ENCODE data around the gene ARHGAP10.

DNA sequence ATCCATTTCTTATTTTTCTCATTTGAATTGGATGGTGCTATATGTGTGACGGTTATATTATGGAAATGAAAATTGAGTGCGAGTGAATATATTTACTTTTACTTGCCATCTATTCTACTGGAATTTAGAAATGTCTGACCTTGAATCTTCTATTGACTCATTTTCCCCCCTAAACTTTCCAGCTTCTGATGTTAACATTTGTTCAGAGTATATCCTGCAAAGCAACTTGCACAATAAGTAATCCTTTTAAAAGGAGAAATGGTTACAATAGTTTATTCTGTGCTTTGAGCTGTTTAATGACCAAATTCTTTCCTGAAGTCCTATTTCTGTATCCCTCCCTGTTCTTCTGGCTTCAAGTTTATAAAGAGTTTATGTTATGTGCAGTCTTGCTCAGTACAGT lies 116.7 kb downstream of the ARHGAP10 start:
- no peak for TF ChIP-seq POLR2A (IDR thresholded peaks at IDR 0.05)
- TF ChIP-seq, protein P1, sequence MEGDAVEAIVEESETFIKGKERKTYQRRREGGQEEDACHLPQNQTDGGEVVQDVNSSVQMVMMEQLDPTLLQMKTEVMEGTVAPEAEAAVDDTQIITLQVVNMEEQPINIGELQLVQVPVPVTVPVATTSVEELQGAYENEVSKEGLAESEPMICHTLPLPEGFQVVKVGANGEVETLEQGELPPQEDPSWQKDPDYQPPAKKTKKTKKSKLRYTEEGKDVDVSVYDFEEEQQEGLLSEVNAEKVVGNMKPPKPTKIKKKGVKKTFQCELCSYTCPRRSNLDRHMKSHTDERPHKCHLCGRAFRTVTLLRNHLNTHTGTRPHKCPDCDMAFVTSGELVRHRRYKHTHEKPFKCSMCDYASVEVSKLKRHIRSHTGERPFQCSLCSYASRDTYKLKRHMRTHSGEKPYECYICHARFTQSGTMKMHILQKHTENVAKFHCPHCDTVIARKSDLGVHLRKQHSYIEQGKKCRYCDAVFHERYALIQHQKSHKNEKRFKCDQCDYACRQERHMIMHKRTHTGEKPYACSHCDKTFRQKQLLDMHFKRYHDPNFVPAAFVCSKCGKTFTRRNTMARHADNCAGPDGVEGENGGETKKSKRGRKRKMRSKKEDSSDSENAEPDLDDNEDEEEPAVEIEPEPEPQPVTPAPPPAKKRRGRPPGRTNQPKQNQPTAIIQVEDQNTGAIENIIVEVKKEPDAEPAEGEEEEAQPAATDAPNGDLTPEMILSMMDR (IDR thresholded peaks at IDR 0.05), result no peak
- TF ChIP-seq POLR2AphosphoS5 (IDR thresholded peaks at IDR 0.05), result no peak

Data from gastroesophageal sphincter (tissue), 3 donors.